Heart right ventricle (tissue), 16 donors: Measurements from ENCODE around the gene CNTN2. TPM values are rescaled to one million over a fixed set of nuclear protein-coding genes. Genes with fewer than 3 reads are reported as not detected.

Experiments
- ATAC-seq, 8 donors: fragments of 200-7000 bp; cut with Tn5 transposase; one replicate each; pipeline ENCODE4 v1.9.1; 2020; ENCODE audit warnings: mild to moderate bottlenecking in 8 of 8, moderate library complexity in 8 of 8, moderate number of reproducible peaks in 1 of 8
- DNase-seq, 2 donors: peaks; one replicate each; pipeline ENCODE4 v3.0.0-alpha.2; 2020
- H3K27ac ChIP-seq, 10 donors: fragments of 200-600 bp; sonication (generic) in 2 of 10; one replicate each; pipeline versions ENCODE4 v1.5.0 to v1.8.0; 2020 to 2022; ENCODE audit warnings: mild to moderate bottlenecking in 3 of 10
- H3K27me3 ChIP-seq, 7 donors: fragments of 200-600 bp; one replicate each; pipeline ENCODE4 v1.8.0; 2021 to 2022; ENCODE audit warnings: mild to moderate bottlenecking in 2 of 7
- H3K36me3 ChIP-seq, 9 donors: fragments of 200-600 bp; sonication (generic) in 1 of 9; one replicate each; pipeline versions ENCODE4 v1.5.0 to v1.8.0; 2020 to 2022; ENCODE audit warnings: mild to moderate bottlenecking in 2 of 9
- H3K4me1 ChIP-seq, 9 donors: fragments of 200-600 bp; sonication (generic) in 1 of 9; one replicate each; pipeline versions ENCODE4 v1.5.0 to v1.8.0; 2020 to 2022; ENCODE audit warnings: mild to moderate bottlenecking in 4 of 9
- H3K4me3 ChIP-seq, 10 donors: fragments of 200-600 bp; sonication (generic) in 2 of 10; one replicate each; pipeline versions ENCODE4 v1.5.0 to v1.8.0; 2020 to 2022; ENCODE audit warnings: mild to moderate bottlenecking in 7 of 10, moderate library complexity in 2 of 10
- H3K9me3 ChIP-seq, 11 donors: fragments of 200-600 bp in 10 of 11; sonication (generic) in 2 of 11; one replicate each; pipeline versions ENCODE4 v1.5.0 to v1.8.0; 2013 to 2022; ENCODE audit warnings: mild to moderate bottlenecking in 2 of 11, control low read depth in 1 of 11, moderate library complexity in 1 of 11
- CTCF ChIP-seq, 9 donors: fragments of 200-600 bp; sonication (generic) in 2 of 9; IDR thresholded peaks; one replicate each; pipeline versions ENCODE4 v1.5.0 to v1.8.0; 2021 to 2022; ENCODE audit warnings: antibody characterized with exemption in 9 of 9, mild to moderate bottlenecking in 5 of 9, moderate library complexity in 1 of 9
- WGBS, 2 donors: extraction: QIAGEN DNeasy Blood & Tissue Kit; methylation state at CpG; one replicate each; pipeline ENCODE4 v1.1.7; 2013; ENCODE audit warnings: inconsistent platforms in 1 of 2; 5-methylcytosine and 5-hydroxymethylcytosine counted together
- intact Hi-C, 10 donors: fragments of 100-400 bp; cut with DNase I; formaldehyde crosslinking; loops; one replicate each; pipeline versions ENCODE4 v1.11.1 to v1.14.2; 2022
- polyA plus RNA-seq, 2 donors: library from polyadenylated mRNA; stranded (reverse); fragments of 200-250 nt; gene quantifications; one replicate each; pipeline ENCODE4 v1.2.3, GENCODE V29; 2013
- total RNA-seq, 10 donors: library from RNA; stranded (reverse); fragmentation: NEBNext Ultra II Directional in 3 of 10; extraction: Animal tissue kit (Norgen Biotek cat#: 25700) in 3 of 10; gene quantifications; one replicate each; pipeline versions ENCODE4 v1.2.1 to v1.2.4, GENCODE V29; 2021 to 2023
- donor health status: Arrhythmogenic right ventricular cardiomyopathy.
- donor health status: ischemic (EF 13 %, LVEDD 7.1; RV severe dilation, severe dysfunction).
- donor health status: healthy with polysubstance abuse.
- donor health status: DM: no; HTN: yes; CAD: no.
- donor health status: DM: no; HTN: no; CAD: no.
- donor health status: ischemic (EF 25% LVEDD 6.9; RV normal size, moderate dysfunction).
- donor health status: ischemic (EF 25% LVEDD 5.7; RV mildly dilated, moderate dysfunction).
- donor health status: healthy.
- donor health status: DM: yes; HTN: yes; CAD: no.
- donor health status: Ischemic cardiomyopathy.
- donor health status: ischemic (EF 35%, LVEDD 5.7; RV mildly dilated, moderate dysfunction).
- donor health status: nonischemic (EF 11% LVEDD 7.7; RV severe dilation, severe dysfunction).
- donor health status: DM: yes; HTN: yes; CAD: no.
- donor health status: PGD.
- donor health status: ischemic (EF 29% LVEDD 5.4; RV normal size, mild dysfunction).
- donor health status: nonischemic (EF 23%, LVEDD 6.1; RV moderate dilation, normal function).

Gene CNTN2
- total and polyA plus RNA-seq, 12 donors = 0.04 to 0.73 (median 0.25) TPM; not detected in 3

GRCh38 chr1:205109269-205109668 lies 66.3 kb downstream of the CNTN2 start:
- Histone ChIP-seq H3K9me3 (no peaks in the 10 kb centered on the region), H3K4me1 (no peaks in the 10 kb centered on the region), H3K36me3 (peaks cover 0 to 98% (median 16%) of the 10 kb centered on the region in 9 donors), H3K4me3 (no peak overlapping the region), H3K27me3 (no peaks in the 10 kb centered on the region), H3K27ac (no peak overlapping the region)
- ATAC-seq (no peak), DNase-seq (no peak)
- no peak for TF ChIP-seq CTCF (IDR thresholded peaks at IDR 0.05)
- intact Hi-C loops = no loop called here
- 81 to 95% methylated on average over 1 of the region's 1 CpG for WGBS, 2 donors

- Histone ChIP-seq H3K4me1 (no peaks in the 10 kb centered on the region), H3K9me3 (no peaks in the 10 kb centered on the region), H3K36me3 (peaks cover 0 to 98% (median 11%) of the 10 kb centered on the region in 9 donors), H3K27me3 (no peaks in the 10 kb centered on the region), H3K4me3 (no peak overlapping the region), H3K27ac (no peak overlapping the region)
- no peak for TF ChIP-seq CTCF (IDR thresholded peaks at IDR 0.05)
- ATAC-seq (no peak), DNase-seq (no peak)
- intact Hi-C loops = no loop called here
- WGBS, 2 donors = 77 to 89% methylated on average over 5 of the region's 5 CpGs
Measured at GRCh38 chr1:205109711-205110110, 66.7 kb downstream of the CNTN2 start.

DNA sequence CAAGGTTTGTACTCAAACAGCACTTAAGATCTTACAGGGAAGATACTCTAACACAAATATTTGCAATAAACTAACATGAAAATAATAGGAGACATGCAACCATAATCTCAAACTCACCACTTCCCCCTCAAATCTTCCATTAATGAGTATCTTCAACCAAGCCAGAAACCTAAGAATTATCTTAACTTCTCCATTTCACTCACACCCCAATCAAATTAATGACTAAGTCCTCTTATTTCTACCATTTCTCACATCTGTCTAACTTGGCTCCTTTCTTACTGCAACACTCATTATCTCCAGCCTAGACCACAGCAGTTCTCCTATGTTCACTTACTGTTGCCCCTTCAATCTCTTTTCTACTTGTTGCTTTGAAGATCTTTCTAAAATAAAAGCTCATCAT lies 68.3 kb downstream of the CNTN2 start:
- TF ChIP-seq CTCF (IDR thresholded peaks at IDR 0.05) = no peak
- Histone ChIP-seq H3K27ac (no peak overlapping the region), H3K36me3 (peaks cover 0 to 97% (median 3%) of the 10 kb centered on the region in 9 donors), H3K9me3 (no peaks in the 10 kb centered on the region), H3K4me3 (no peak overlapping the region), H3K27me3 (no peaks in the 10 kb centered on the region), H3K4me1 (peaks cover 0 to 7% (median 0%) of the 10 kb centered on the region in 9 donors)
- intact Hi-C loops = no loop called here
- DNase-seq (no peak), ATAC-seq (no peak)

DNA sequence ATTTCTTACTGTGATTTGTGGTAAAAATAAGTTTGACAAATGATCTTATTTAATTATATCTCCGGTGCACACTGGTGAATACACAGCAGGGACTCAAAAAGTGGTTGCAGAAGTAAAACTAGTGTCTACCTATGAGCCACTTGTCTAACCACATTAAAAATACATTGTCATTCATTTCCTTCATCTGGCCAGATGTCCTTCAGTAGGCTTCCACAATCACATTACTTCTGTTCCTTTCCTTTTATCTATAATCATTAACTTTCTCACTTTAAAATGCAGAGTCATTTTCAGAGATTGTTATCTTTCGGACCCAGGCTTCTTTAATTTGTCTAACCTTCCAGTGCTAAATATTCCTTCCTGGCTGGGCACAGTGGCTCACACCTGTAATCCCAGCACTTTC lies 75.7 kb downstream of the CNTN2 start:
- intact Hi-C loops = no loop called here
- no peaks in the 10 kb centered on the region for H3K9me3 ChIP-seq
- H3K4me1 ChIP-seq = peaks cover 10 to 39% (median 29%) of the 10 kb centered on the region in 9 donors
- 83 to 92% methylated on average over 2 of the region's 2 CpGs for WGBS, 2 donors
- ATAC-seq (no peak), DNase-seq (no peak)
- H3K36me3 ChIP-seq = peaks cover 0 to 58% (median 3%) of the 10 kb centered on the region in 9 donors
- no peak overlapping the region for H3K27ac ChIP-seq
- TF ChIP-seq CTCF (IDR thresholded peaks at IDR 0.05) = no peak
- H3K27me3 ChIP-seq = no peaks in the 10 kb centered on the region
- no peak overlapping the region for H3K4me3 ChIP-seq
